ENCODE data around the gene NTM.

Gene NTM

DNA sequence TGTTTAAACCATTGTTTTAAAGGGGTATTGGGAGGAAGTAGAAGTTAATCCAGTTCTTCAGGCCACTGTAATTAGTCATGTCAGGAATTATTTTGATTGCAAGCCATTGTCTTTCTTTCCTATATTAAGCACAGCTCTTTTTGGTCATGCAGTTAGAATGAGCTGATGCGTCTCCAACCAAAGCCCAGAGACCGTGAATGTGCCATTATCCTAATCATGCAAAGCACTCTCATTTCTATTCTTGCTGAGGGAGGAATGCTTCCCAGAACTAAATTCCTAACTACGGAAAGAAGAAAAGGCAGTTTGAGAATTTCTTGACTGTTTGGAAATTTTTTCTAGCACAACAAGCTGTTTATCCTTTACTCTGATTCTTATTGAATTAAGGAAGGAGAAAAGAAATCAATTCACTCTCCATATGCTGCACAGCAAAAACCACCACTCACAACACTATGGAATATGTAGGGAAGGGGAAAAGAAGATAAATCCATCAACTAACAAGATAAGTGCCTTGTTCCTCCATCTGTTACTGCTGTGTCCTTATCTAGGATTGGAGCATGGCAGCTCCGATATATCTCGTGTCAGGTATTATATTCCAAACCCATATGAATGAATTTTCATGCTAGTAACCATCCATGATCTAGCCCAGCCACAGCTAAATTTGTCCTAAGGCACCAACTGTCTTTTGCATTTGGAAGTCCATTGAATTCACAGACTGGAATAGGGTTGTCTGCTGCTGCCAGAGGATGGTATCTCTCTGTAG, 70.8 kb downstream of the NTM start:
- no peaks in the 10 kb centered on the region for H3K9me3 ChIP-seq (ENCODE audit: control insufficient read depth, low read length)
- DNase-seq, result no peak
- no peaks in the 10 kb centered on the region for H3K27me3 ChIP-seq (replicated peaks; ENCODE audit: control insufficient read depth, insufficient read depth, low read length, poor library complexity, severe bottlenecking)
- H3K27ac ChIP-seq (ENCODE audit: insufficient read depth, low read length, poor library complexity, severe bottlenecking), result no peak overlapping the region
- H3K4me3 ChIP-seq (ENCODE audit: insufficient read depth, low read depth, low read length, poor library complexity, severe bottlenecking), result no peak overlapping the region
- no peaks in the 10 kb centered on the region for H3K4me1 ChIP-seq (ENCODE audit: control insufficient read depth, insufficient read depth, low read length, poor library complexity, severe bottlenecking)
- no peaks in the 10 kb centered on the region for H3K36me3 ChIP-seq (ENCODE audit: control insufficient read depth, insufficient read depth, low read length)

DNA sequence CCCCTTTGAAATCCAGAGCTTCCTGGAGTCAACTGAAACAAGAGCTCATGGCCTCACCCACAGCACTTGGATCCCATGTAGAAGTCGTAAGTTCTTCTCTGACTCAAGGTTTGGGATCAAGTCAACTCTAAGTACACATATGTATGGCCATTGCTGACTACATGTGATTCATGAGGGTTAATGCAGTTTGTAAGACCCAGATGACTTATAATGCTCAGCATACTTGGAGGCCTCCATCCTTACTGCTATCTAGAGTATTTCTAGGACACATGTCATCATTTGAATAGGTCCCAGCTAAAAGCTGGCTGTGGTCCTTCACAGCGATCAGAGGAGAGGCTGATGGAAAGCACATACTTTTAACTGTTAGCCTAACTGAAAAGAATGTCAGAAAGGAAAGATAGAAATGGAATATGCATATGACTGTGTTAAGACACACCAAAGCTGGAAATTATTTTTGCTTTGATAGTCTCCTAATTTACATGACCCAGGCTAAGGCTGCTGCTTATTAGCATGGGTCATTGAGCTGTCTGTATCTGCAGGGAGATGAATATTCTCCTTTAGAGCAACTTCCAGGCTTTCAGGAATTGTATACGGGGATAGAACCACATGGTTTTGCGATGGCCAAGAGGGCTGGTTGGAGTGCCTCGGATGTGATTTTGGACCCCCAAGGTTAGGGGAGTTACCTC, 76.3 kb downstream of the NTM start:
- H3K4me3 ChIP-seq (ENCODE audit: insufficient read depth, low read depth, low read length, poor library complexity, severe bottlenecking), result no peak overlapping the region
- H3K36me3 ChIP-seq (ENCODE audit: control insufficient read depth, insufficient read depth, low read length), result no peaks in the 10 kb centered on the region
- no peaks in the 10 kb centered on the region for H3K4me1 ChIP-seq (ENCODE audit: control insufficient read depth, insufficient read depth, low read length, poor library complexity, severe bottlenecking)
- H3K27me3 ChIP-seq (replicated peaks; ENCODE audit: control insufficient read depth, insufficient read depth, low read length, poor library complexity, severe bottlenecking), result no peaks in the 10 kb centered on the region
- H3K27ac ChIP-seq (ENCODE audit: insufficient read depth, low read length, poor library complexity, severe bottlenecking), result no peak overlapping the region
- no peak for DNase-seq
- H3K9me3 ChIP-seq (ENCODE audit: control insufficient read depth, low read length), result no peaks in the 10 kb centered on the region

DNA sequence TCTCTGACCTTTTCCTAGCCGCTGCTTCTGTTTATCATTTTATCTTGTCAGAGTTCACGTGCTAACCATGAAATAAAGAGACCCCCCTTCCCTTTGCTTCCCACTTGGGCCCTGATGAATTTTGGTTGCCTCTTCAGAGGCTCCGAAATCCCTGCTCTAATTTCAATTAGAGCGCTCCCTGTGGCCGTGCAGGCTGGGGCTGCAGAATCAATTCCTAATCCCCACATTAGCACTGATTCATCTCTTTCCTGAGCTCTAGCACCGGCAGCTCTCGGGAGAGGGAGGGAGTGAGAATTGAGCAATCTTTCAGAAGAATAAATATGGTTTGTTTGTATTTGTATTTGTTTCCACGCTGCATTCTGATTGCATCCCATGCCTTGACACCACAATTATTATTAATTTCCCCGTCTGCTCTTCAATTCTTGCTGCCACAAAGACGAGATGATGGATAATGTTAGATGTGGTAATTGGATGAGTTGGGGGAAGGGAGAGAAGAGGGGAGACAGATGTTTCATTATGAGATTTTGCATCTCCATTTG, 76.9 kb downstream of the NTM start:
- no peak for DNase-seq
- Histone ChIP-seq H3K4me1 (ENCODE audit: control insufficient read depth, insufficient read depth, low read length, poor library complexity, severe bottlenecking) (no peaks in the 10 kb centered on the region), H3K27ac (ENCODE audit: insufficient read depth, low read length, poor library complexity, severe bottlenecking) (no peak overlapping the region), H3K27me3 (replicated peaks; ENCODE audit: control insufficient read depth, insufficient read depth, low read length, poor library complexity, severe bottlenecking) (no peaks in the 10 kb centered on the region), H3K36me3 (ENCODE audit: control insufficient read depth, insufficient read depth, low read length) (no peaks in the 10 kb centered on the region), H3K4me3 (ENCODE audit: insufficient read depth, low read depth, low read length, poor library complexity, severe bottlenecking) (no peak overlapping the region), H3K9me3 (ENCODE audit: control insufficient read depth, low read length) (no peaks in the 10 kb centered on the region)

DNA sequence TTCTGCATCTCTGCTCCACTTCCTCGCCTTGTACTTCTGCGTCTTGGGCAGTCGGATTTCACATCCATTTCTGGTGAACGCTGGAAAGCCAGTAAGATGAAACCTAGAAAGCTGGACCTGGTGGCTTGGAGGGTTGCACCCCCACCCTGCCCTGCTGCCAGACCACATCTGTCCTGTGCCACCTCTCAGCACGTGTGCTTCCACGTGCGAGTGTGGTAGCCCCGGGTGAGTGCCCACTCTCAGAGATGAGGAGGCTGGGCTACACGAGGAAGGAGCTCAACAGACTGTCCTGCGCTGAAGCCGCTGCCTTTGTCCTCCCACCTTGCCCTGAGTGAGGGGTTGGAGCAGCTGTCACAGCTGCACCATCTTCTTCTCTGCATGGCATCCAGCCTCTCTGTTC, 77.5 kb downstream of the NTM start:
- Histone ChIP-seq H3K9me3 (ENCODE audit: control insufficient read depth, low read length) (no peaks in the 10 kb centered on the region), H3K4me3 (ENCODE audit: insufficient read depth, low read depth, low read length, poor library complexity, severe bottlenecking) (no peak overlapping the region), H3K4me1 (ENCODE audit: control insufficient read depth, insufficient read depth, low read length, poor library complexity, severe bottlenecking) (no peaks in the 10 kb centered on the region), H3K36me3 (ENCODE audit: control insufficient read depth, insufficient read depth, low read length) (no peaks in the 10 kb centered on the region), H3K27ac (ENCODE audit: insufficient read depth, low read length, poor library complexity, severe bottlenecking) (no peak overlapping the region), H3K27me3 (replicated peaks; ENCODE audit: control insufficient read depth, insufficient read depth, low read length, poor library complexity, severe bottlenecking) (no peaks in the 10 kb centered on the region)
- DNase-seq, result no peak

DNA sequence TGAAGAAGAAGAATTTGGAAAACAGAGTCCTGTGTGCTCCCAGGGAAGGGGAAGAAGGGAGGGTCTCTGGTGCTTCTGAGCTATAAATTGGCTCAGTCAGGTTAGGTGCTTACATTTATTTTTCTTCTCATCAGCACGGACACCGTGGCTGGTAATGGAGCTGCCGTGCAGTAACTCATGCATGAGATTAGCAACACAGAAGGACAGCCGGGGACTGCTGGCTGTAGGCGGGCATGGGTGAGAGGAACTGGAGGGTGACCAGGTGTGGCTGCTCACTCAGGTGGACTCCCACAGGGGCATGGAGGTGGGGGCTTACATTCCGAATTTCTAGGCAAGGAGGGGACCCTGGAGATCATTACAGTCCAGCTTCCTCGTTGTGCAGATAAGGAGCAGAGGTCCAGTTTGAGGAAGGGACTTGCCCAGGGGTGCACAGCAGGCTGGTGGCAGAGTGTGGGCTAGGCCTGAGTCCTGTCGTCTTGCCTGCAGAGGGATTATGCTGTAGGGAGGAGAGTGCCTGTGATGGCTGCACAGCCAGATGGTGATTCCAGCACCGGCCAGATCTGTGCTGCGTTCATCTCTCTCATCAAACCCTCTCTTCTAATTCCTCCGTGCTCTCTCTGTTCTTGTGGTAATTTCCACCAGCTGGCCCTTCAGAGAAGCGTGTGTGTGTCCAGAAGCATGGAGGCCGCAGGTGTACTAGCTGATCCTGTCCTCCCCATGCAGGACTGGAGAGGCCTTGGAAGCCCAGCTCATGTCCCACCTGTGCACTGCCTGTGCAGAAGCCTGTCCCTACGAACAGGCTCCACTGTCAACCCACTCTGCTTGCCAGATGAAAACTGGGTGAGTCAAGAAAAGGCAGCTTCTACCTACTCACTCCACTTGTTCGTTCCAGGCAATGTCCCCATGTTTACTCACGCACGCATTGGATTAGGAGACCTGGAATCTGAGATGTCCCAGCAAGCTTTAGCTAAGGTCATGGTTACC, 78.9 kb downstream of the NTM start:
- H3K27ac ChIP-seq (ENCODE audit: insufficient read depth, low read length, poor library complexity, severe bottlenecking), result no peak overlapping the region
- H3K9me3 ChIP-seq (ENCODE audit: control insufficient read depth, low read length), result no peaks in the 10 kb centered on the region
- H3K4me1 ChIP-seq (ENCODE audit: control insufficient read depth, insufficient read depth, low read length, poor library complexity, severe bottlenecking), result no peaks in the 10 kb centered on the region
- no peaks in the 10 kb centered on the region for H3K36me3 ChIP-seq (ENCODE audit: control insufficient read depth, insufficient read depth, low read length)
- no peak for DNase-seq
- no peak overlapping the region for H3K4me3 ChIP-seq (ENCODE audit: insufficient read depth, low read depth, low read length, poor library complexity, severe bottlenecking)
- H3K27me3 ChIP-seq (replicated peaks; ENCODE audit: control insufficient read depth, insufficient read depth, low read length, poor library complexity, severe bottlenecking), result no peaks in the 10 kb centered on the region

DNA sequence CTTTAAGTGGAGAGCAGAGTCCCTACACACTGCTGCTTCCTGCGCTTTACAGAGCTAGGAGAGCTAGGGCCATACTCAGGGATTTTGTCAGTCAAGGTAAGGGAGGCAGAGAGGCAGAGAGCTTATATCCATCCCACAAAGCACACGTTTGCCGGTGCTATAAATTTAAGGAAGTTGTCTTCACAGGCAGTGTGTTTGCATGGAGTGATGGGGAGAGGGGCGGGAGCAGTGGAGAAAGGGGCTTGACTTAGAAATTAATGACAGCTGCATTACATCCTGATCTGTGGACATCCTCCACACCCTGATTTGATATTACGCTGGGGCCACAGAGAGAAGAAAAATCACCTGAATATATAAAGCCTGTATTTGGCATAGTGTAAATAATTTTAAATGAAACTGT, 84.1 kb downstream of the NTM start:
- Histone ChIP-seq H3K9me3 (ENCODE audit: control insufficient read depth, low read length) (no peaks in the 10 kb centered on the region), H3K4me3 (ENCODE audit: insufficient read depth, low read depth, low read length, poor library complexity, severe bottlenecking) (no peak overlapping the region), H3K36me3 (ENCODE audit: control insufficient read depth, insufficient read depth, low read length) (no peaks in the 10 kb centered on the region), H3K4me1 (ENCODE audit: control insufficient read depth, insufficient read depth, low read length, poor library complexity, severe bottlenecking) (no peaks in the 10 kb centered on the region), H3K27me3 (replicated peaks; ENCODE audit: control insufficient read depth, insufficient read depth, low read length, poor library complexity, severe bottlenecking) (no peaks in the 10 kb centered on the region), H3K27ac (ENCODE audit: insufficient read depth, low read length, poor library complexity, severe bottlenecking) (no peak overlapping the region)
- DNase-seq, result no peak

DNA sequence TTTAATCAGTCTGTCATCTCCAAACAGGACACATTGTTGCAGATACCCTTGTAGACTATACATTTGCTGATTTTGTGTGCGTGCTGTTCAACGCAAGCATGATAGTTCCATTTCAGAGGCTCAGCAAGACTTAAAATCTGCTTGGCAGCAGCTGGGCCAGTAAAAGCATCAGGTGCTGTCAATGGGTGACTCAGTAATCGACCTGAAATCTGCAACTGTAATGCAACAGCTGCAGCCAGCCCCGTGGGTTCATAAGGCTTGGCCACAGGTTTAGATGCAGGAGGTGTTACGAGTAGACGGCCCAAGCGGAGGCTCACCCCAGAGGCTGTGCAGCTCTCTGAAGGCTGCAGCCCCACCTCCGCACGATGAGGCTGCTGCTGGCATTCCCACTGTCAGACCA, 84.6 kb downstream of the NTM start:
- Histone ChIP-seq H3K9me3 (ENCODE audit: control insufficient read depth, low read length) (no peaks in the 10 kb centered on the region), H3K27me3 (replicated peaks; ENCODE audit: control insufficient read depth, insufficient read depth, low read length, poor library complexity, severe bottlenecking) (no peaks in the 10 kb centered on the region), H3K36me3 (ENCODE audit: control insufficient read depth, insufficient read depth, low read length) (no peaks in the 10 kb centered on the region), H3K27ac (ENCODE audit: insufficient read depth, low read length, poor library complexity, severe bottlenecking) (no peak overlapping the region), H3K4me1 (ENCODE audit: control insufficient read depth, insufficient read depth, low read length, poor library complexity, severe bottlenecking) (no peaks in the 10 kb centered on the region), H3K4me3 (ENCODE audit: insufficient read depth, low read depth, low read length, poor library complexity, severe bottlenecking) (no peak overlapping the region)
- no peak for DNase-seq

DNA sequence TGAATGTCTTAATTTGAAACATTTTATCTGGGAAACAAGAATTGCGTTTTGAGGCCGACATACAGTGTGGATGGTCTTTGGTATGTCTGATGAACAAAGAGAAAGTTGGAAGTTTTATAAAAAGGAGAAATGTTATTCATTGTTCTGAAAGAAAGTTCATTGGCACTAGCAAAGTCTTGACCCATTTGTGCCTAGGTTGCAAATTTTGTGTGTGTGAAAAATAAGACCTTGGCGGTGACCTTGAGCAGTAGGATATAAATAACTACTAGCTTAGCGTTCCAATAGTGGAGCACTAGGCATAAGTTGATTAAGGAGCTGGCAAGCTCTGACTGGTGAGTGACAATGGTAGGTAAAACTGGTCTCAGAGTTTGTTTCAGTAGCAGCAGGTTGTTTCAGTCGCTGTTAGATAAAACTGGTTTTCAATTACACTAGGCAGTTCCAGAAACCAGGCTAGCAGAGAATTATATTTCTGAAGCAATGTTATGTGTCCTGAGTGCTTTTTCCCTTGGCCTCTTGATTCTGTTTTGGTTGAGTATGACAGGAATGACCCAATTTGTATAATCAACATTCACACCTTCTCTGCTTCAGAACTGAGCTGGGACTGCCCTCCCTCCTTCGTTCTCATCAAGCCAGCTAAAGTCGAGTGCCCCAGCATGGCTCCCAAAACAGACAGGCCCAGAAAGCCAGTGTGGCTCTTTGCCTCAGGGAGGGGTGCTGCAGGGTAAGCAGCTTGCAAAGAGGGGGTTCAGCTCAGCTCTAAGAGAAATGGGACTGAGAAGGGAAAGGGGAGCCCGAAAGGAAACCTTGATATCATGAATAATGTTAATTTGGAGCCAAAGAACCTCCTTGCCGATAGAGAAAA, 85.7 kb downstream of the NTM start:
- Histone ChIP-seq H3K27ac (ENCODE audit: insufficient read depth, low read length, poor library complexity, severe bottlenecking) (no peak overlapping the region), H3K36me3 (ENCODE audit: control insufficient read depth, insufficient read depth, low read length) (no peaks in the 10 kb centered on the region), H3K4me3 (ENCODE audit: insufficient read depth, low read depth, low read length, poor library complexity, severe bottlenecking) (no peak overlapping the region), H3K9me3 (ENCODE audit: control insufficient read depth, low read length) (no peaks in the 10 kb centered on the region), H3K27me3 (replicated peaks; ENCODE audit: control insufficient read depth, insufficient read depth, low read length, poor library complexity, severe bottlenecking) (no peaks in the 10 kb centered on the region), H3K4me1 (ENCODE audit: control insufficient read depth, insufficient read depth, low read length, poor library complexity, severe bottlenecking) (no peaks in the 10 kb centered on the region)
- no peak for DNase-seq

DNA sequence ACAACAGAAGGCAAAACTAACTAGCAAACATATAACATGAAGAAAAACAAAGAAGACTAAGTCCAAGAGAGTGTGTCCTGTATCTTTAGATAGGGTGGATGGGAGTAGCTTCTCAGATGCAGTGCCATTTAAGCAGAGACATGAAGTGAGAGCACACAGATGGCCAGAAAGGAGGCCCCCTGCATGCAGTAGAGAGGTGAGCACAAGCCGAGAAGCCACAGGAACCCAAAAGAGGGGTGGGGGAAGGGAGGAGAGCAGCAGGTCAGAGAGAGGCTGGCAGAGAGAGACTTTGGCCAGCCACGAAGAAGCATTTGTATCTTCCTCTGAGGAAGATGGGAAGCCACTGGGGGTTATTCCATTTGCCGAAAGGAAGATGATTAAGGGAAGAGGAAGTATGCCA, 86.7 kb downstream of the NTM start:
- Histone ChIP-seq H3K27ac (ENCODE audit: insufficient read depth, low read length, poor library complexity, severe bottlenecking) (no peak overlapping the region), H3K36me3 (ENCODE audit: control insufficient read depth, insufficient read depth, low read length) (no peaks in the 10 kb centered on the region), H3K4me1 (ENCODE audit: control insufficient read depth, insufficient read depth, low read length, poor library complexity, severe bottlenecking) (no peaks in the 10 kb centered on the region), H3K27me3 (replicated peaks; ENCODE audit: control insufficient read depth, insufficient read depth, low read length, poor library complexity, severe bottlenecking) (no peaks in the 10 kb centered on the region), H3K9me3 (ENCODE audit: control insufficient read depth, low read length) (no peaks in the 10 kb centered on the region), H3K4me3 (ENCODE audit: insufficient read depth, low read depth, low read length, poor library complexity, severe bottlenecking) (no peak overlapping the region)
- no peak for DNase-seq

Measured in effector memory CD4-positive, alpha-beta T cell (primary cell).